Activated T-cell treated with anti-CD3 and anti-CD28 coated beads, Interleukin-2, amount 50 U/mL, for 1 hour (primary cell): ENCODE measurements around the gene TSPAN31.

Experiments
- DNase-seq: peaks from one replicate; pipeline ENCODE4 v3.0.0-alpha.2; 2020

TSPAN31 gene

DNA sequence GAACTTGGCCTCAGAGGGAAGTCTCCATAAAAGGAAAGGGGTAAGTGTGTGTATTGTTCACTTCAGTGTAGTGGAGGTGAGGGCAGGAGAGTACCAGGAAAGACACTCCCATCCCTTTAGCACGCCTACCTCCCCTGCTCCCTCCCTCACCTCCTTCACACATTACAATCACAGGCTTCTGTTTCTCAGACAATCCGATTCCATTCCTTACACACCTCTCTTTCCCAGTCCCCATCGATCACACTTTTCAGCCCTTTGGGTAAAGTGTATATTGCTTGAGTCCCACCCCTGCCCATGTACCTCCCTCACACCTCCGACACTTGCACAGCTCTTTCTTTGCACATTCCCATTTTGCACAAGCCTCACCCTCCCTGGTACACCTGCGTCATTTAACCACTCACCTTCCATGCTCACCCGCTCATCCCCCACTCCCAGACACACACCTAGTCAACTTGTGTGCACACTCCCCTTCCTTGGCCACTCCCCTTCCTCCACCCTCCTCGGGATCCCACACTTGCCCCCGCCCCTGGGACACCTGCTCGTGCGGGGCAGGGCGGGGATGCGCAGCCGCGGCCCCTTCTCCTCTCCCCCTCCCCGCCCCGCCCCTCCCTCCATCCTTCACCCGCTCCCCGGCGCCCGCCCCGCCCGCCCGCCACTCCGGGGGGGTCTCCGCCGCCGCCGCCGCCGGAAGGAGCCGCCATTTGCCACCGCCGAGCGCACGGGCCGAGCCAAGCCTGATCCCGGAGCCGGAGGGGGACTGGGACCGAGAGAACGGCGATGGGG is 9.8 kb downstream of the TSPAN31 start, which contains the start of gene MARCHF9:
MARCHF9 (plus strand) TSS at position 693 of the 783 bp plus-strand sequence. CDS start 426 bp downstream, outside the sequence.
- DNase-seq = peak; percentile 85

DNA sequence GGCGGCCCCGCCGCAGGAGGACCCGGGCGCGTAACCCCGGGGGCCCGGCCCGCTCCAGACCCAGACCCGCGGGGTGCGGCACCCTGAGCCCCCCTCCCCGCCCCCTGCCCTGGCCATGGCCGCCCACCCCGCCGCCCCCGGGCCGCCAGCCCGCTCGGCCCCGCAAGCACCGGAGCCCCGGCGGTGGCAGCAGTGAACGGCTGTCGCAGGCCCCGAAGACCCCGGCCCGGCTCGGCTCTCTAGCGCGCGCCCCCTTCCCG is 10.3 kb downstream of the TSPAN31 start:
- DNase-seq = no peak

DNA sequence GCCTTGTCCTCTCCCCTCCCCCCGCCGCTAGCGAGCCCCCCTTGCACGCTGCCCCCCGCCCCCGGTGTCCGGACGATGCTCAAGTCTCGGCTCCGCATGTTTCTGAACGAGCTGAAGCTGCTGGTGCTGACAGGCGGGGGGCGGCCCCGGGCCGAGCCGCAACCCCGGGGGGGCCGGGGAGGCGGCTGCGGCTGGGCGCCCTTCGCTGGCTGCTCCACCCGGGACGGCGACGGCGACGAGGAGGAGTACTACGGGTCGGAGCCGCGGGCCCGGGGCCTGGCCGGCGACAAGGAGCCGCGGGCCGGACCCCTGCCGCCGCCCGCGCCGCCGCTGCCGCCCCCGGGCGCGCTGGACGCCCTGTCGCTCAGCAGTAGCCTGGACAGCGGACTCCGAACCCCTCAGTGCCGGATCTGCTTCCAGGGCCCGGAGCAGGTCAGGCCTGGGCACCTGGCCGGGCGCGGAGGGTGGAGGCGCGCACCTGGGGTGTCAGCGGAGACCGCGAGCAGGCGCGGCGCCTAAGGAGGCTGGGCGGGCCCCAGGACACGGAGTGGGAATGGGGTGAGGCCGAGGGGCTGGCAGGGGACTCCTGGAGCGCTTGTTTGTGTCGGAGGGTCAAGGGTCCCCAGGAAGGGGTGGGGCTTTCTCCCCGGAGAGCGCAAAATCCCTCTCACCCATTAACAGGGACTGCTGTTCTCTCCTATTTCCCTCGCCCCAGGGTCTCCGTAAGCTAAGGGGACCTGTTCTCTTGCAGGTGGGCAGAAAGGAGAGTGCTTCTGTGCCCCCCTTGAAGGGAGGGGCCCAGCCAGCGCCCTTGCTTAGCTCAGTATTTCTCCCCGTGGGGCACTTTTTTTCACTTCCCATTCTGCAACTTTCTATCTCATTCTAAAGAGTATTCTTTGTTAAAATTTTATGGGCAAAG is 10.9 kb downstream of the TSPAN31 start:
- peak; percentile 62 for DNase-seq

DNA sequence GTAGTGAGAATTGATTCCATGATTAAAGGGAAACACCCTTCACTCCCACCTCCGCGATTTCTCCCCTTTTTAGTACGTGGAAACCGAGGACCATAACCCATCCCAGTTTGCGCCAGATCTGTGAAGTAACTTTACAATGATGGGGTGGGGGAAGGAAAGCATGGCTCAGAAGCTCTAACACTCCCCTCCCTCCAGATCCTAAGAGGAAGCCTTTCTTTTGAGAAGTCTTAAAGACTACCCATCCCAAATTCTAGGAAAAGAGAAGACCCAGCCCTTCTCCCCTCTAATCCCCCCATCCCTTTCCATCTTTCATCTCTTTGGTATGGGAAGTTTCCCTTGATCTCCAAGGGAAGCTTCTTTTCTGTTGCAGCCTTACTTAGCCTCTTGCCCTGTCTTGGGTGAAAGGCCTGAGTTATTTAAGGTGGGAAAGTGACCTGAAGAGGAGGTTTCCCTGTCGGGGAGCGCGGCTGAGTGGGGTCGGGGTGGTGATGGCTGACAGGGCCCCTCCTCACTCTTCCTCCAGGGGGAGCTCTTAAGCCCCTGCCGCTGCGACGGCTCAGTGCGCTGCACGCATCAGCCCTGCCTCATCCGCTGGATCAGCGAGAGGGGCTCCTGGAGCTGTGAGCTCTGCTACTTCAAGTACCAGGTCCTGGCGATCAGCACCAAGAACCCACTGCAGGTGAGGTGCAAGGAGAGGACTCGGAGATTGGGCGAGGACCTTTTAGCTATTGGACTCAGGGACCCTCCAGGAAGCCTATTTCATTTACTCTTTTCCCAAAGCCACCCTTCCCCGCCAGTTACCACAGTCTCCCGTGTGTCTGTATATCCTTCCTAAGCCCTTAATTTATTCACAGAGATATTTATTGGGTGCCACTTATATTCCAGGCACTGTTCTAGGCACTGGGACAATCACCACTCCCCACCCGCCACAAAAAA is 11.8 kb downstream of the TSPAN31 start:
- peak; percentile 74 for DNase-seq

DNA sequence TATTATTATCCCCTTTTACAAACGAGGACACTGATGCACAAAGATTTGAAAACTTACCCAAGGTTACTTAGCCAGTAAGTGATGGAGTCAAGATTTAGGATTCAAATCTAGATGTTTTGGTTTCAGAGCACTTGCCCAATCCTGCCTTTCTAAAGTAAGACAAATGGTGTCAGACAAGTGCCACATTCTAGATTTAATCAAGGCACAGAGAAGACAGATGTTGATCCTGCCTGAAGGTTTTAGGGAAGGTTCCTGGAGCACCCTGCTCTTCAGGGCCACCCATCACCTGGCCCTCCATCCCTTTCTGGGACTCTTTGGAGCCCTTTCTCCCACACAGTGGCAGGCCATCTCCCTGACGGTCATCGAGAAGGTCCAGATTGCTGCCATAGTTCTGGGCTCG is 12.9 kb downstream of the TSPAN31 start:
- DNase-seq = peak; percentile 15

DNA sequence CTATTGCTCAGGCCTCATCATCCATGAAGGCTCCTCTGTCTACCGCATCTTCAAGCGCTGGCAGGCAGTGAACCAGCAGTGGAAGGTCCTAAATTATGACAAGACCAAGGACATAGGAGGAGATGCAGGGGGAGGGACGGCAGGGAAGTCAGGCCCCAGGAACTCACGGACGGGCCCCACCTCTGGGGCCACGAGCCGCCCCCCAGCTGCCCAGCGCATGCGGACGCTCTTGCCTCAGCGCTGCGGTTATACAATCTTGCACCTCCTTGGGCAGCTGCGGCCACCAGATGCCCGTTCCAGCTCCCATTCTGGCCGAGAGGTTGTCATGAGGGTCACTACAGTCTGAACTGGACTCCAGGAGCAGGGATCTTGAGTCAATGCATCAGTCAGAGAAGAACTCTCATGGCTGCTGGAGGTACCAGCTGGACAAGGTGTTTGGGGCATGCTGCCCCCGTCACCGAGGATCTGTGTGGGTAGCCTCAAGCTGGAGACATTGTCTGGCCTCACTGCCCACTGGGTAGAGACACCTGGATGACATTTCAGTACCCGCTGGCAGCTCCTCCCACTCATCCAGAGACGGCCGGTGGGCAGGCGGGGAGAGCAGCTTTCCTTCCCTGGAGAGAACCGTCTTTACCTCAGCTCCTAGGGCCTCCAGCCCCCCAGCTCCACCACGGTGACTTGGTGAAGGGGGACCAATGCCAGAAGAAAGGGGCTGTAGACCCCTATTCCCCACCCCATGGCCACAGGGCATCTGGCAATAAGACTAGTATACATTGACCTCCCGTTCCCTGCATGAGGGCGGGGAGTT is 13.9 kb downstream of the TSPAN31 start:
- DNase-seq = no peak

DNA sequence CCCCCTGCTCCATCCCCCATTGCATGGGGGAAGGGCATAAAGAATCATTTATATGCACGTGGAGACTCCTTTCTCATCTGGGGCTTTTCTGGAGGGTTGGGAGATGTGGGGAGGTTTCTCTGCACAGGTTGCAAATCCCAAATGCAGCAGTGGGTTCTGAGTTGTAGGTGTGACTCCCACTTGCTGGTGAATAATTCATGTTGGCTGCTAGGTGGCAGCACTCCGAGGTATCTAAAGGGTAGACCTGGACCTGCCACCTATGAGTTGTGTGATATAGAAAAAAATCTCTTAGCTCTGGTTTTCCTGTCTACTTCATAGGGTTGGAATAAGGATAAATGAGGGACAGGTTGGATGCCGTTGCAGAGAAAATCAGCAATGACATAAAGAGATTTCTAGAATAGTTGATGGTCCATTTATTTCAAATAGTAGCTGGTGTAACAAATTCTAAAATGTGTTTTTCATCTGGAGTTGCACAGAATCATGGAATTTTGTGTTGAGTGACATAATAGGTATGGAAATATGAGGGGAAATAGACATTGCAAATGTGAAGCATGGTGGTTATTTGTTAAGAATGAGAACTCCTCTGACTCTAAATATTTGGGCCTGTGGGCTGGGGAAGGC is 14.6 kb downstream of the TSPAN31 start:
- DNase-seq = no peak

DNA sequence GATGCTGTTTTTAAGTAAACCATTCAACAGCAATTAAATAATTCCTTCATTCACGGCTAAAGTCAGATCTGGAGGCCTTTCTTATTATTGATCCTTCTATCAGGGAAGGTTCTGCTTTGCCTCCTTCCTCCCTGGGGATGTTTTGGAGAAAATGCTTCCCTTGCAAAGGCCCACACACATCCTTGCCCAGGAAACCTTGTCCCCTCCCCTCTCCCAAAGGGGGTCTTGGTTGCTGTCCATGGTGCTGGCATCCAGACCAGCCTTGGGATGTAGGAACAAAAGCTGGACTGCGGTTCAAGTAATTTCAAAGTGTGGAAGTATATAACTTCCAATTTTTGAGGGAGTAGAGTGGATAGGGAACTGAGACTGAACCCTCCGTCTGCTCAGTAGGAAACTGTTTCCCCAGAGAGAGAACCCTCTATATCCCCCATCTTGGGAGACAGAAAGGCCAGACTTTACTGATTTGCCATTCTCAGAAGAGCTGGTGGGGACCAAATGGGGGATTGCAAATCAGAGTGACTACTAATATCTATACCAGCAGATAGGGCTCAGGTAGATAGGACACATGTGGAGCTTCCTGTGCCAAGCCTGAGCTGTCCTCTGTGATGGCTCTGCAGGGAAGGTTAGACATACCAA is 15.6 kb downstream of the TSPAN31 start:
- DNase-seq = no peak

DNA sequence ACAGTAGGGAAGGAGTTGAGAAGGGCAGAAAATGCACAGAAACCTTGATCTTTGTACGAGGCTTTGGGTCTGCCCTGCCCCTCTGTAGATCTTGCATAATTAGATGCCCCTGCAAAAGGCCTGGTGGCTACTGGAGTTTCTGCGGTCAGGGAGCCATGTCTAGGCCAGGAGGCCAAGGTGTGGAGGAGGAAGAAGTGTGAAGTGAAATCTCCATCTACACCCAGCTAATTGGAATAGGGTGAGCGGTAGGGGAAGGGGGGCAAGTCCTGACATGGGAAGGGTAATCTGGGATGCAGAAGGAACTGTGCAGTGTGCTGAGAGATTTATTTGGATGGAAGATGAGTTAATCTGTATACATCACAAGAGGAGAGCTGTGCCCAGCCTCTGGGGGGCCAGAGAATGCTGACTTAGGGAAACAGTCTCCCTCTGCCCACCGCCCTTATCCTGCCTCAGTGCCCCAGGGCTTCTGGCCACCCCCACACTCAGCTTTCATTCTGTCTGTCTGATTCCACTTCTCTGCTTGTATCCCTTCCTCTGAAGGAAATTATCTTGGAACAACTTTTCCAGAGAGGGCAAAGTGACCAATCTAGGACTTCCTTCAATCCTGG is 16.7 kb downstream of the TSPAN31 start:
- DNase-seq = no peak

DNA sequence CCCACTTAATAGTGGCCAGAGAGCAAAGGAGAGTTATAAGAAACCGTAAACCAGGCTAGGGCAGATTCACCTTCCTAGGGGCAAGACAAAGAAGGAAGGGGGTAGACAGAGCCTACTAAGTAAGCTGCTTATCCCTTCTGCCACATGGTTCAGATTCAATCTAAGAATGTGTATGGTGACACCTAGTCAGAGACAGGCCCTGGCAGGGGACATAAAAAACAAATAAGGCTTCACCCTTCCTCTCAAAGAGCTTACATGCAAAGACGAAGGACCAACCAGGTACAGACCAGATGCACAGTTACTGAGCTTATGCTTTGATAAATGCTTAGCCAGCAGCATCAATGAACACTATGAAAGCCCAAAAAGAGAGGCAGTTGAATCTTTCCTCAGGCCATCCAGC is 17.6 kb downstream of the TSPAN31 start:
- DNase-seq = no peak

DNA sequence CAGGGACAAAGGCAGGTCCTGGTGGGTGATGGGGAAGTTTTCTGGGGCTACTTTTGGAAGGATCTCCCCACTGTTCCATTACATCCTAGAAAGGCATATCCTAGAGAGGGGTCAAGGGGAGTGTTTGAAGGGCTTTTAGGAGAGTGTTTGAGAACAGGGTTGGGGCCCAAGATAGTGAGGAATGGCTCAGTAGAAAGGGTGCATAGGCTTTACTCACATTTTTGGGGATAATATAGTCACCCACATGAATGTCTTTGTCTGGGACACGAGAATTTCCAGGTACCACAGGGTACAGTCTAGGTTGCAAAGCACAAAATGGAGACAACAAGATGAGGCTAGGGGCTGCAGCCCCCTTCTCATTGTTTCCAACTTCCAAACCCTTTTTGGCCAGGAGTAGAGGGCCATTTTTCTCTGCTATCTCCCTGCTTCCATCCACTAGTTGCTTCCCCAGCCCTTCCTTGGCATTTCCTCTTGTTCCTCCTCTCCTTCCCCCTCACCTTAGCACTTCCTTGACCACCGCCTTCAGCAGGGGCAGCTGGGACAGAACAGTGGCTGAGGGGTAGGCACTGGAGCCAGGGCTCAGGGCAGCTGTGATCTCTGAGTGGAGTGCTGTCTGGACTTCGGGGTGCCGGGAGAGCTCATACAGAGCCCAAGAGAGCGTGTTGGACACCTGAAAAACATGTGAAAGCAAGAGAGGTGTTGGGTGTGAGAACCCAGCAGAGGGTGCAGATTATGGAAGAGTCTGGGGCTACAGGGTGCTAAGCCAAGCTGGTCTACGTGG is 19.2 kb downstream of the TSPAN31 start:
- no peak for DNase-seq

DNA sequence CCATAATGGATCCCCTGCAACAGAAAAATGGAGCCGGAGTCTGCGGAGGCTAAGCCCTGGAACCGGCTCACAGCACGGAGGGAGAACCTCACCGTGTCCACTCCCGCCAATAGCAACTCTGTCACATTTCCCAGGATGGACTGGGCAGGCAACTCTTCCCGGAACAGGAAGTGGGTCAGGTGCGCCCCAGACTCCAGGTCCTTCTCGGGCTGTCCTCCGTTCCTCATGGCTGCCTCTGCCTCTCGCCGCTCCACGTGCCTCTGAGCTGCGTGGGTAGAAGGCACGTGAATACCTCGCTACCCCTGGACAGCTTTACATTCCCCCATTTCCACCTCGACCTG is 19.8 kb downstream of the TSPAN31 start:
- DNase-seq = no peak

DNA sequence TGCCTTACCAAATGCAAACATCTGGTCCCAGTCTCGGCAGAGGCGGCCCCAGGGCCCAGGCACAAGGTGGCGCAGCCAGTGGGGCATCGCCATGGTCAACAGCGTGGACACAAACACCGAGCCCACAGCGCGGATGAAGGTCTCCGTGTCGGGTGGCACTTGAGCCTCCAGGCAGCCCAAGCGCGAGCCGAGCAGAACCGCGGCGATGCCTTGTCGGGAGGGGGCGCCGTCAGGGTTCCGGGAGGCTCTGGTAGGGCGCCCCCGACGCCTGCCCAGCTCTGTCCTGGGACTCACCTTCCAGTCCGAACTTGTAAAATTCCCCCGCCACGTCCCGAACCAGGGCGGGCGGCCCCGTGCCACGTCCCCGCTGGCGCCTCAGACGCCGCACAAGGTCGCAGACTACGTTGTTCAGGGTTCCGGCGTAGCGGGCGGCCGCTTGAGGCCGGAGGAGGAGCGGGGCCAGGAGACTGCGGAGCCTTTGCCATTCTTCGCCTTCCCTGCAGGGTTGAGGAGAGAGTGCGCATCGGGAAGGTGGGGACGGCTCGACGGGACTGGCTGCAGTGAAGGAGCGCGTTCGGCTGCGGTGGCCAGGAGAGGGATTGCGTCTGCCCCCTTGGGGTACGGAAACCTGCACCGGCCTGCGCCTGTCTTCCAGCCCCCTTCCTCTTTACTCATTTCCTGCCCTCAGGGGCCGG is 20.3 kb downstream of the TSPAN31 start:
- DNase-seq = peak; percentile 68

DNA sequence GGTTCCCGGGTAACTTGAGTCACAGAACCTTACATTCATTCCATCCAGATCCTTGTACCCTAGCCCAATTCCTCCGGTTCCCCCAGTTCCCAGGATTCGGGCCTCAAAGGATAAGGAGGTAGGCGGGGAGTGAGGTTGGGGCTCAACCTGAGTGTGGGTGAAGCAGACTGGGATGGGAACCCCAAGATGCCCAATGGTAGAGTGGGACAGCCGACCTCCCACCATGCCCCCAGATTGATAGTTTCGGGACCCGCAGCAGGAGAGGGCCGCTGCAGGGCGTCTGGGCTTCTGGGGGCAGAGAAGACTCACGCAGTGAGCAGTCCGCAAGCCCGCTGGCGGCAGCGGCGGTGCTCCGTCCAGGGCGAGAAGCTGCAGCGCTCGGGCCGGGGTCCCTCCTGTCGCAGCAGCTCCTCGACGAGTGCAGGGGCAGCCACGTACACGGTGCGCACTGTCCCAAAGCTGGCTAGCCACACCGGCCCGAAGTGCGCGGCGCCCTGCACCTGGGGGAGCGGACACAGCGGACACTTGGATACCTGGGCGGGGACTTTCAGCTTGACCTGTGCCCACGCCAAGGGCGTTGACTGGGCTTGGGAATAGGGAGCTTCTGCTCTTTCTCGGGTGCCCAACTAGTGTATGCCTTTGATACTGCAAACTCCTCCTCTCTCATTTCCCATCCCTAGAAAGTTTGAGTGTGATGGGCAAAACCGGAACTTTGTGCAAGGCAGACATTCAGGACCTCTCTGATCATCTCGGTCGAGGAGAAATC is 21.0 kb downstream of the TSPAN31 start:
- peak; percentile 31 for DNase-seq

DNA sequence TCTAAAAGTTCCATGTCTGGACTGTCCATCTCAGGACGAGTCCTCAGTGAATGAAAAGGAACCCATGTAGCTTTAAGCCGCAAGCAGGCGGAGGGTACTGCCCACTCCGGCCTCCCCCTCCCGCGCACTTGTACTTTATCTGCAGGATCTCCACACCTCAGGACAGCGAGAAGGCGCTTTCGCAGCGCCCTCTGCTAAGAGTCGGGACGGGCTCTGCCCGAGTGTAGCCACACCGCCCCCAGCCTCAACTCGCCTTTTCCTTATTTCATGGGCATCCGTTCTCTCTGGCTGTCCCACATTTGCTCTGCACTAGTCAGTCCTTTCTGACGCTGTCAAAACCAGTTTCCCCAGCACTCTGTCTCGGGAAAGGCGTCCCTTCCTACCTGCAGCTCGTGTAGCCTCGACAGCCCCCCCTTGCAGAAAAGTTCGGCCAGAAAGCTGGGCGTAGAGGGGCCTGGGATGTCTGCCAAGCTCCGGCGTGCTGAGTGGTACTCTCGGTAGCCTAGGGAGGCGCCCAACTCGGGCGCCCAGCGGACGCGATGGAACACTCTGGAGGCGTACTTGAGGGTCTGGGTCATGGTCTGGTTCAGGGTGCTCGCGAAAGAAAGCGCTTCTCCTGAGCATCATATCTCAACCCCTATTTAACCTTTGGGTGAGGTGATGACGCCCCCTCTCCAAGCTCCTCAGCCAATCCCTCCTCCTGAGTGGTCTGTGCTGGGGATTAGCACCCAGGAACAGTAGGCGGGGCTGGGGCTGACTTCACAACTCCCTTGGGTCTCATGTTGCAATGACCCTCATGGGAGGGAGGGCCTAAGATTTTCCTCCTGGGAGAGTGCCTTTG is 21.8 kb downstream of the TSPAN31 start, which contains the start of gene CYP27B1:
CYP27B1 (minus strand) TSS at position 615 of the 841 bp plus-strand sequence; CDS start at position 578, 37 bp downstream.
- DNase-seq = no peak

DNA sequence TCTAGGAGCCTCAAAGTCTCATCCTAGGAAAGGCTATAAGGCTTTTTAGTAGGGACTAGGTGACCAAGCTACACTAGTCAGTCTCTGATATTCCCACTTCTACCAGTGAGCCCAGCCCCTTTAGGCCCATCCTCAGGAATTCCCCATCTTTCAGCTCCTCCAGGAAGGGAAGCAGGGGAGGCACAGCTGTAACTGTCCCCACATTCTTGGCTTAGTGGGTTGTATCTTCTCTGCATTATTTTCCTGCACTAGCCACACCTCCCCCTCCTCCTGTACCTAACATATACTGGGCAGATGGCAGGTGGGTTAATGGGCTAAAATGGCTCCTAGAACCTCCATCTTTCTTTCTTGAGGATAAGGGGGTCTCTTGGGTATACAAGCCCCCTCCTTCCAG is 22.5 kb downstream of the TSPAN31 start:
- DNase-seq = no peak

DNA sequence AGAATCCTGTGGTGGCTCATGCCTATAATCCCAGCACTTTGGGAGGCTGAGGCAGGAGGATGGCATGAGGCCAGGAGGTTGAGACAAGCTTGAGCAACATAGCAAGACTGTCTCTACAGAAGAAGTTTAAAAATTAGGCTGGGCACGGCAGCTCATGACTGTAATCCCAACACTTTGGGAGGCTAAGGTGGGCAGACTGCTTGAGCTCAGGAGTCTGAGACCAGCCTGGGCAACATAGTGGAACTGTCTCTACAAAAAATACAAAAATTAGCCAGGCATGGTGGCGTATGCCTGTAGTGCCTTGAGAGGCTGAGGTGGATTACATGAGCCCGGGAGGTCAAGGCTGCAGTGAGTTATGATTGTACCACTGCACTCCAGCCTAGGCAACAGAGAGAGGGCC is 23.0 kb downstream of the TSPAN31 start:
- DNase-seq = no peak
